MM.1S (cell line): ENCODE results near the gene ELMO1.

ENCODE experiments used
- DNase-seq: peaks from one replicate; pipeline ENCODE4 v3.0.0-alpha.2; 2015
- H2AFZ ChIP-seq: fragments of 300-600 bp; sonication (generic); 2 replicates; pipeline ENCODE4 v1.6.0; 2016; ENCODE audit warnings: antibody characterized with exemption, low read length
- H3F3A ChIP-seq: fragments of 300-600 bp; sonication (generic); 2 replicates; pipeline ENCODE4 v1.6.1; 2016; ENCODE audit warnings: mild to moderate bottlenecking, antibody characterized with exemption, low read length, moderate library complexity, mixed read lengths; ENCODE audit not compliant: insufficient read depth
- H3K27ac ChIP-seq: fragments of 300-600 bp; sonication (generic); 2 replicates; pipeline ENCODE4 v1.5.1; 2016; ENCODE audit warnings: mild to moderate bottlenecking, low read length
- H3K27me3 ChIP-seq: fragments of 300-600 bp; sonication (generic); replicated peaks from 2 replicates; pipeline ENCODE4 v1.6.0; 2016; ENCODE audit warnings: low read length; ENCODE audit not compliant: insufficient read depth
- H3K36me3 ChIP-seq: fragments of 300-600 bp; sonication (generic); replicated peaks from 2 replicates; pipeline ENCODE4 v1.6.1; 2016; ENCODE audit warnings: mild to moderate bottlenecking, low read length, mixed read lengths; ENCODE audit not compliant: insufficient read depth
- H3K4me1 ChIP-seq: fragments of 300-600 bp; sonication (generic); 2 replicates; pipeline ENCODE4 v1.6.1; 2016; ENCODE audit warnings: low read length, mixed read lengths
- H3K4me2 ChIP-seq: fragments of 300-600 bp; sonication (generic); 2 replicates; pipeline ENCODE4 v1.6.0; 2016; ENCODE audit warnings: low read depth, low read length
- H3K4me3 ChIP-seq: fragments of 300-600 bp; sonication (generic); 2 replicates; pipeline ENCODE4 v1.5.1; 2016; ENCODE audit warnings: low read length, mixed read lengths
- H3K79me2 ChIP-seq: fragments of 300-600 bp; sonication (generic); 2 replicates; pipeline ENCODE4 v1.6.1; 2016; ENCODE audit warnings: mixed run types, low read length, mixed read lengths
- H3K9ac ChIP-seq: fragments of 300-600 bp; sonication (generic); 2 replicates; pipeline ENCODE4 v1.6.1; 2016; ENCODE audit warnings: low read length, mixed read lengths
- H3K9me2 ChIP-seq: fragments of 300-600 bp; sonication (generic); replicated peaks from 2 replicates; pipeline ENCODE4 v1.6.1; 2016; ENCODE audit warnings: mild to moderate bottlenecking, low read length, mixed read lengths; ENCODE audit not compliant: insufficient read depth
- H3K9me3 ChIP-seq: fragments of 300-600 bp; sonication (generic); replicated peaks from 2 replicates; pipeline ENCODE4 v1.6.1; 2016; ENCODE audit warnings: mild to moderate bottlenecking, low read length, mixed read lengths; ENCODE audit not compliant: insufficient read depth
- H4K20me1 ChIP-seq: fragments of 300-600 bp; sonication (generic); 2 replicates; pipeline ENCODE4 v1.6.1; 2016; ENCODE audit warnings: mild to moderate bottlenecking, low read length, moderate library complexity, mixed read lengths; ENCODE audit not compliant: insufficient read depth
- EZH2 ChIP-seq: fragments of 300-600 bp; sonication (generic); optimal IDR thresholded peaks from 2 replicates; pipeline ENCODE3; 2017; ENCODE audit warnings: low read depth, mild to moderate bottlenecking, antibody characterized with exemption, low read length, mixed read lengths
- EZH2phosphoT487 ChIP-seq: fragments of 300-600 bp; sonication (generic); IDR thresholded peaks from 2 replicates; pipeline ENCODE4 v1.6.1; 2018; ENCODE audit warnings: antibody characterized with exemption, low read length
- TF ChIP-seq, protein P1 (sequence below): fragments of 300-600 bp; sonication (generic); IDR thresholded peaks from 2 replicates; pipeline ENCODE4 v1.5.1; 2016; ENCODE audit warnings: antibody characterized with exemption, low read length, mixed read lengths

The ELMO1 gene

DNA sequence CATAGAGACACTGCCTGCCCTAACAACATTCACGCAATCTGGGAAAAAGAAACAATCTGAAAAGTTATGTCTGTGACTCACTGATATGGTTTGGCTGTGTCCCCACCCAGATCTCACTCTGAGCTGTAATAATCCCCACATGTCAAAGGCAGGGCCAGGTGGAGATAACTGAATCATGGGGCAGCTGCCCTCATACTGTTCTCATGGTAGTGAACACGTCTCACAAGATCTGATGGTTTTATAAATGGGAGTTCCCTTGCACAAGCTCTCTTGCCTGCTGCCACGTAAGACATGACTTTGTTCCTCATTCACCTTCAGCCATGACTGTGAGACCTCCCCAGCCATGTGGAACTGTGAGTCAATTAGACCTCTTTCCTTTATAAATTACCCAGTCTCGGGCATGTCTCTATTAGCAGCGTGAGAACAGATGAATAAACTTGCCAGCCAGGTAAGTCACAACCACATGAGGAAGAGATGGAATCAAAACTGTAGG, 382.8 kb downstream of the ELMO1 start:
- no peaks in the 10 kb centered on the region for H3K9me2 ChIP-seq
- no peak for DNase-seq
- no peaks in the 10 kb centered on the region for H3K9me3 ChIP-seq
- no peaks in the 10 kb centered on the region; the same call in 1 of the 2 replicates for H3K36me3 ChIP-seq
- H3K4me3 ChIP-seq = no peak overlapping the region
- 0 out of 2 replicates have a peak, but pooled peaks cover 6% of the 10 kb centered on the region for H3K79me2 ChIP-seq
- no peak overlapping the region for H3K27ac ChIP-seq
- H4K20me1 ChIP-seq = no peaks in the 10 kb centered on the region
- no peaks in the 10 kb centered on the region for H3F3A ChIP-seq
- H2AFZ ChIP-seq = no peak overlapping the region
- TF ChIP-seq EZH2phosphoT487 (no peak), EZH2 (no peak)
- TF ChIP-seq, protein P1, sequence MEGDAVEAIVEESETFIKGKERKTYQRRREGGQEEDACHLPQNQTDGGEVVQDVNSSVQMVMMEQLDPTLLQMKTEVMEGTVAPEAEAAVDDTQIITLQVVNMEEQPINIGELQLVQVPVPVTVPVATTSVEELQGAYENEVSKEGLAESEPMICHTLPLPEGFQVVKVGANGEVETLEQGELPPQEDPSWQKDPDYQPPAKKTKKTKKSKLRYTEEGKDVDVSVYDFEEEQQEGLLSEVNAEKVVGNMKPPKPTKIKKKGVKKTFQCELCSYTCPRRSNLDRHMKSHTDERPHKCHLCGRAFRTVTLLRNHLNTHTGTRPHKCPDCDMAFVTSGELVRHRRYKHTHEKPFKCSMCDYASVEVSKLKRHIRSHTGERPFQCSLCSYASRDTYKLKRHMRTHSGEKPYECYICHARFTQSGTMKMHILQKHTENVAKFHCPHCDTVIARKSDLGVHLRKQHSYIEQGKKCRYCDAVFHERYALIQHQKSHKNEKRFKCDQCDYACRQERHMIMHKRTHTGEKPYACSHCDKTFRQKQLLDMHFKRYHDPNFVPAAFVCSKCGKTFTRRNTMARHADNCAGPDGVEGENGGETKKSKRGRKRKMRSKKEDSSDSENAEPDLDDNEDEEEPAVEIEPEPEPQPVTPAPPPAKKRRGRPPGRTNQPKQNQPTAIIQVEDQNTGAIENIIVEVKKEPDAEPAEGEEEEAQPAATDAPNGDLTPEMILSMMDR = no peak
- no peak overlapping the region for H3K4me2 ChIP-seq
- H3K27me3 ChIP-seq = no peaks in the 10 kb centered on the region
- no peaks in the 10 kb centered on the region for H3K4me1 ChIP-seq
- no peak overlapping the region for H3K9ac ChIP-seq

DNA sequence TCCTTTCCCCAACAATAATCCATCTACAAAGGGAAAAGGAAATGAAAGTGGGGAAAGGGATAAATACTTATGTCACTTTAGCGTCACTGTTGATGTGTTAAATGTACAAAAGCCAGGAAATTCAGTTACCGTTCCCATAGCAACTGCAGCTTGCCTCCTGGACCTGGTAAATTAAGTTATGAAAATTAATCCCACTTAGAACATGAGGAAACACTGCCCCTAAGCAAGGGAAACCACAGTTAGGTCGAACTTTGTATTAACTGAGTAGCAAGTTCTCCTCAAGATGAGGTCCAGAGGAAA, 386.2 kb downstream of the ELMO1 start:
- no peak for DNase-seq
- no peaks in the 10 kb centered on the region for H3K27me3 ChIP-seq

DNA sequence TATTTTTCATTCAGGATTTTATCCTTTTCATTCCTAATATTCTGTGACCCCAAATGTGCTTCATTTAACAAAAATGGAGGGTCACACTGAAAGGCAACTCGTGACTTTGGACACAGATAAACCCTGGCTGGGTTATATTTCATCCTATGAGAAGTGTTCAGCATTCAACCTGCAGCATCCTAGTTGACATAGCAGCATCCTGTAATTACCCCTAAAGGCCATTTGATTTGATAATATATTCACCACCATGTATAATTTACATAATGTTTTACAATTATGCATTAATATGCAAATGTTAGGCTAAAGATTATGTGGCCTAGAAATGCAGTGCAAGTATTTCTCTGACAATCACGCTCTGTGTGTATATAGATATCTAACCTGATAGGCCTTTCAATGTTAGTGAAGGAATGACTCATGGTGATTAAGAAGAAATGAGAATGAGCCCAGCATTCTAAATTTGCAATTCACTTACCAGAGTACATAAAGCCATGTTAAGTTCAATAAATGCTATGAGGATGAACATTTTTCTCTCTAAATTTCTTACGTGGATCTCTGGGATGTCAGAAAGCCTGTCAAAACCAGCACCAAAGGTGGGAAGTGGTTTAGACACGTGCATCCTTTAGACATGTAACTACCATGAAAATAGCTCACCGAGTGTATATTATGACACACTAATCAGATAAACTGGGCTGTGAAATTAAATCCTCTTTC, 386.7 kb downstream of the ELMO1 start:
- no peaks in the 10 kb centered on the region for H3K27me3 ChIP-seq
- no peak overlapping the region for H2AFZ ChIP-seq
- H3K9me2 ChIP-seq = no peaks in the 10 kb centered on the region
- no peaks in the 10 kb centered on the region for H3K9me3 ChIP-seq
- H3K4me3 ChIP-seq = no peak overlapping the region
- H3K36me3 ChIP-seq = no peaks in the 10 kb centered on the region; the same call in 1 of the 2 replicates
- no peaks in the 10 kb centered on the region for H4K20me1 ChIP-seq
- no peaks in the 10 kb centered on the region for H3K4me1 ChIP-seq
- TF ChIP-seq EZH2phosphoT487 (no peak), EZH2 (no peak)
- TF ChIP-seq, protein P1 = no peak
- no peak overlapping the region for H3K9ac ChIP-seq
- 0 out of 2 replicates have a peak, but pooled peaks cover 6% of the 10 kb centered on the region for H3K79me2 ChIP-seq
- no peak overlapping the region for H3K4me2 ChIP-seq
- H3F3A ChIP-seq = no peaks in the 10 kb centered on the region
- H3K27ac ChIP-seq = no peak overlapping the region
- DNase-seq = no peak

More for the DNA sequence above, 386.2 kb downstream of the ELMO1 start:
- 0 out of 2 replicates have a peak, but pooled peaks cover 6% of the 10 kb centered on the region for H3K79me2 ChIP-seq
- no peak overlapping the region for H3K4me2 ChIP-seq
- H3K27ac ChIP-seq = no peak overlapping the region
- no peak for TF ChIP-seq EZH2phosphoT487
- TF ChIP-seq, protein P1 = no peak
- no peak for TF ChIP-seq EZH2
- no peaks in the 10 kb centered on the region for H3K4me1 ChIP-seq
- H2AFZ ChIP-seq = no peak overlapping the region
- H3K4me3 ChIP-seq = no peak overlapping the region
- no peaks in the 10 kb centered on the region for H3K9me2 ChIP-seq
- no peaks in the 10 kb centered on the region; the same call in 1 of the 2 replicates for H3K36me3 ChIP-seq
- no peaks in the 10 kb centered on the region for H3F3A ChIP-seq
- H3K9ac ChIP-seq = no peak overlapping the region
- no peaks in the 10 kb centered on the region for H4K20me1 ChIP-seq
- H3K9me3 ChIP-seq = no peaks in the 10 kb centered on the region
